H9 (cell line): ENCODE measurements around the gene CNTFR. TPM values are rescaled to one million over a fixed set of nuclear protein-coding genes. Genes with fewer than 3 reads are reported as not detected.

Source experiments
- DNase-seq: peaks from one replicate; pipeline ENCODE4 v3.0.0-alpha.2; 2017
- H2AFZ ChIP-seq: one replicate; pipeline ENCODE4 v1.6.1; 2013; ENCODE audit warnings: mild to moderate bottlenecking, low read length, control low read depth, moderate library complexity
- H2AK5ac ChIP-seq: 2 replicates; pipeline ENCODE4 v1.6.1; 2013; ENCODE audit warnings: low read length, control low read depth, mixed read lengths; ENCODE audit not compliant: insufficient read length
- H2BK120ac ChIP-seq: one replicate; pipeline ENCODE4 v1.6.1; 2013; ENCODE audit warnings: low read depth, mild to moderate bottlenecking, low read length, control low read depth, inconsistent platforms; ENCODE audit not compliant: poor library complexity, severe bottlenecking
- H2BK12ac ChIP-seq: 2 replicates; pipeline ENCODE4 v1.6.1; 2013; ENCODE audit warnings: low read length, control low read depth, mixed read lengths, low read depth; ENCODE audit not compliant: insufficient read length
- H2BK15ac ChIP-seq: 2 replicates; pipeline ENCODE4 v1.6.1; 2013; ENCODE audit warnings: low read depth, low read length, control low read depth
- H2BK20ac ChIP-seq: one replicate; pipeline ENCODE4 v1.6.1; 2013; ENCODE audit warnings: low read depth, mild to moderate bottlenecking, low read length, control low read depth, inconsistent platforms; ENCODE audit not compliant: poor library complexity, severe bottlenecking
- H2BK5ac ChIP-seq: 2 replicates; pipeline ENCODE4 v1.6.1; 2013; ENCODE audit warnings: low read length, control low read depth, mixed read lengths; ENCODE audit not compliant: insufficient read length
- H3K14ac ChIP-seq: 2 replicates; pipeline ENCODE4 v1.6.1; 2013; ENCODE audit warnings: low read length, control low read depth; ENCODE audit not compliant: insufficient read depth
- H3K18ac ChIP-seq: 2 replicates; pipeline ENCODE4 v1.6.1; 2013; ENCODE audit warnings: low read depth, mild to moderate bottlenecking, mixed read lengths, low read length, control low read depth; ENCODE audit not compliant: insufficient read length
- H3K23ac ChIP-seq: 2 replicates; pipeline ENCODE4 v1.6.1; 2013; ENCODE audit warnings: low read length, control low read depth, mixed read lengths, low read depth; ENCODE audit not compliant: insufficient read length
- H3K23me2 ChIP-seq: 2 replicates; pipeline ENCODE4 v1.6.1; 2013; ENCODE audit warnings: low read depth, mild to moderate bottlenecking, mixed read lengths, low read length, control low read depth; ENCODE audit not compliant: insufficient read length, poor library complexity, severe bottlenecking
- H3K27ac ChIP-seq: 2 replicates; pipeline ENCODE4 v1.5.1; 2013; ENCODE audit warnings: low read length, control low read depth, mixed read lengths, low read depth; ENCODE audit not compliant: insufficient read length
- H3K27me3 ChIP-seq: 2 replicates; pipeline ENCODE4 v1.6.1; 2013; ENCODE audit warnings: low read length, control low read depth, inconsistent platforms; ENCODE audit not compliant: insufficient read depth
- H3K4ac ChIP-seq: 2 replicates; pipeline ENCODE4 v1.6.1; 2013; ENCODE audit warnings: low read depth, mild to moderate bottlenecking, control low read depth, inconsistent platforms, low read length, moderate library complexity
- H3K4me1 ChIP-seq: 2 replicates; pipeline ENCODE4 v1.6.1; 2013; ENCODE audit warnings: low read length, control low read depth, inconsistent platforms; ENCODE audit not compliant: insufficient read depth
- H3K4me2 ChIP-seq: 2 replicates; pipeline ENCODE4 v1.6.1; 2013; ENCODE audit warnings: low read length, control low read depth, mixed read lengths; ENCODE audit not compliant: insufficient read length, insufficient read depth
- H3K56ac ChIP-seq: 2 replicates; pipeline ENCODE4 v1.6.1; 2013; ENCODE audit warnings: low read depth, mild to moderate bottlenecking, mixed read lengths, low read length, control low read depth; ENCODE audit not compliant: insufficient read length
- H3K79me1 ChIP-seq: 2 replicates; pipeline ENCODE4 v1.6.1; 2013; ENCODE audit warnings: low read depth, mild to moderate bottlenecking, moderate library complexity, low read length, control low read depth, inconsistent platforms; ENCODE audit not compliant: insufficient read depth, poor library complexity, severe bottlenecking
- H3K79me2 ChIP-seq: 2 replicates; pipeline ENCODE4 v1.6.1; 2013; ENCODE audit warnings: low read length, control low read depth, inconsistent platforms; ENCODE audit not compliant: insufficient read depth
- H3K9ac ChIP-seq: 2 replicates; pipeline ENCODE4 v1.6.1; 2013; ENCODE audit warnings: low read length, control low read depth, mixed read lengths; ENCODE audit not compliant: insufficient read length; ENCODE audit errors: extremely low read depth
- H3K9me3 ChIP-seq: one replicate; pipeline ENCODE4 v1.6.1; 2013; ENCODE audit warnings: low read depth, low read length, inconsistent platforms; ENCODE audit not compliant: control insufficient read depth
- H3T11ph ChIP-seq: one replicate; pipeline ENCODE4 v1.6.1; 2013; ENCODE audit warnings: mild to moderate bottlenecking, low read length, control low read depth, inconsistent platforms
- H4K20me1 ChIP-seq: one replicate; pipeline ENCODE4 v1.6.1; 2013; ENCODE audit not compliant: control insufficient read depth, insufficient read length, insufficient read depth
- H4K5ac ChIP-seq: 2 replicates; pipeline ENCODE4 v1.6.1; 2013; ENCODE audit warnings: low read depth, mild to moderate bottlenecking, mixed read lengths, low read length, control low read depth; ENCODE audit not compliant: insufficient read length
- H4K8ac ChIP-seq: replicated peaks from 2 replicates; pipeline ENCODE4 v1.6.1; 2013; ENCODE audit warnings: low read length, control low read depth, mixed read lengths, low read depth; ENCODE audit not compliant: insufficient read length
- H4K91ac ChIP-seq: 2 replicates; pipeline ENCODE4 v1.6.1; 2013; ENCODE audit warnings: low read depth, mild to moderate bottlenecking, moderate library complexity, mixed read lengths, low read length, control low read depth; ENCODE audit not compliant: insufficient read length
- H3K27ac Mint-ChIP-seq, 3 experiments: 2 replicates in 2 of 3; 3 replicates in 1 of 3; pipeline ENCODE4 v1.8.0; 2020 to 2021; ENCODE audit warnings: mixed read lengths in 3 of 3, mild to moderate bottlenecking in 1 of 3, moderate library complexity in 1 of 3
- H3K27me3 Mint-ChIP-seq: 2 replicates; pipeline ENCODE4 v1.8.0; 2021; ENCODE audit warnings: low read depth, mild to moderate bottlenecking, moderate library complexity, mixed read lengths
- H3K36me3 Mint-ChIP-seq, 3 experiments: 2 replicates in 2 of 3; 3 replicates in 1 of 3; pipeline ENCODE4 v1.8.0; 2020 to 2021; ENCODE audit warnings: low read depth in 3 of 3, mixed read lengths in 3 of 3; ENCODE audit not compliant: insufficient read depth in 1 of 3
- H3K4me1 Mint-ChIP-seq, 2 experiments: 2 replicates each; pipeline ENCODE4 v1.8.0; 2020; ENCODE audit warnings: mixed read lengths in 2 of 2
- H3K4me3 Mint-ChIP-seq, 2 experiments: 2 replicates in 1 of 2; 3 replicates in 1 of 2; pipeline ENCODE4 v1.8.0; 2020 to 2021; ENCODE audit warnings: mild to moderate bottlenecking in 2 of 2, mixed read lengths in 2 of 2, moderate library complexity in 1 of 2
- H3K9me3 Mint-ChIP-seq, 2 experiments: 2 replicates in 1 of 2; 3 replicates in 1 of 2; pipeline ENCODE4 v1.8.0; 2020; ENCODE audit warnings: mild to moderate bottlenecking in 2 of 2, mixed read lengths in 2 of 2, moderate library complexity in 1 of 2
- WGBS: extraction: QIAGEN DNeasy Blood & Tissue Kit; methylation state at CpG from one replicate; pipeline ENCODE4 v1.1.7; 2013; ENCODE audit warnings: missing lambda C conversion rate, low lambda C conversion rate, mixed read lengths; ENCODE audit not compliant: insufficient read length; ENCODE audit errors: extremely low coverage; 5-methylcytosine and 5-hydroxymethylcytosine counted together
- total RNA-seq: library from RNA; stranded (reverse); gene quantifications from 2 replicates; pipeline ENCODE4 v1.2.1, GENCODE V29; 2021
- TF ChIP-seq, protein P1 (sequence below): fragments of 200-600 bp; sonication (generic); conservative IDR thresholded peaks from 3 replicates; pipeline ENCODE4 v1.8.0; 2021; ENCODE audit warnings: antibody characterized with exemption, mild to moderate bottlenecking

CNTFR gene
- total RNA-seq, 1 experiment from 2014 or later: 0.55 TPM

DNA sequence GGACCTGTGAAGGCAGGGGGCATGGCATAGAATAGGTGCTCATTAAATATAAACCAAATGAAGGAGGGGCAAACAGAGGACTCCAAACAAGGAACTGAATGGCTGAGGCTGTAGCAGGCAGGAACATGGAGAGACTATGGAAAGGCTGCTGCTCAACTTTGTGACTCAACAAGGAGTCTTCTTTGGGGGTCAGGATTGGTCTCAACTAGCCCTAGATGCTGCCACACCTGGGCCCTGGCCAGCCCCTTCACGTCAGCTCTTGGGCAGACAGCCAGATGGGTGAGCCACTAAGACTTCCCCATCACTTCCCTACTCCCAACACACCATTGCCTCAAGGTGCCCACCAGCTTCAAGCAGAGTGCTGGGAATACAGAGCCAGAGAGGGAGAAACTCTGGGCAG is 11.4 kb upstream of the CNTFR start:
- no peak for DNase-seq
- Histone ChIP-seq H2BK12ac (no peak overlapping the region), H4K91ac (no peak overlapping the region), H2AK5ac (no peak overlapping the region), H3K4ac (no peak overlapping the region), H3K27ac (no peak overlapping the region), H4K5ac (no peak overlapping the region), H3K4me2 (no peak overlapping the region), H3K23me2 (no peaks in the 10 kb centered on the region), H2BK5ac (no peak overlapping the region), H3K9ac (no peak overlapping the region), H3K14ac (no peak overlapping the region), H2AFZ (no peak overlapping the region), H3K27me3 (no peaks in the 10 kb centered on the region), H2BK120ac (no peak overlapping the region), H3K79me1 (no peaks in the 10 kb centered on the region), H3K79me2 (no peaks in the 10 kb centered on the region), H3T11ph (no peak overlapping the region), H3K9me3 (no peaks in the 10 kb centered on the region), H3K18ac (no peak overlapping the region), H3K23ac (no peak overlapping the region), H4K20me1 (no peaks in the 10 kb centered on the region), H2BK20ac (no peak overlapping the region), H2BK15ac (no peak overlapping the region), H4K8ac (no peak overlapping the region), H3K4me1 (no peaks in the 10 kb centered on the region), H3K56ac (no peak overlapping the region)
- Mint-ChIP-seq H3K27ac (no peak overlapping the region), H3K4me1 (peaks cover 11 to 12% of the 10 kb centered on the region in 2 experiments), H3K4me3 (no peak overlapping the region), H3K27me3 (peaks cover 30% of the 10 kb centered on the region), H3K36me3 (no peaks in the 10 kb centered on the region), H3K9me3 (no peaks in the 10 kb centered on the region; a peak in 1 of 5 replicates)
- TF ChIP-seq, protein P1, sequence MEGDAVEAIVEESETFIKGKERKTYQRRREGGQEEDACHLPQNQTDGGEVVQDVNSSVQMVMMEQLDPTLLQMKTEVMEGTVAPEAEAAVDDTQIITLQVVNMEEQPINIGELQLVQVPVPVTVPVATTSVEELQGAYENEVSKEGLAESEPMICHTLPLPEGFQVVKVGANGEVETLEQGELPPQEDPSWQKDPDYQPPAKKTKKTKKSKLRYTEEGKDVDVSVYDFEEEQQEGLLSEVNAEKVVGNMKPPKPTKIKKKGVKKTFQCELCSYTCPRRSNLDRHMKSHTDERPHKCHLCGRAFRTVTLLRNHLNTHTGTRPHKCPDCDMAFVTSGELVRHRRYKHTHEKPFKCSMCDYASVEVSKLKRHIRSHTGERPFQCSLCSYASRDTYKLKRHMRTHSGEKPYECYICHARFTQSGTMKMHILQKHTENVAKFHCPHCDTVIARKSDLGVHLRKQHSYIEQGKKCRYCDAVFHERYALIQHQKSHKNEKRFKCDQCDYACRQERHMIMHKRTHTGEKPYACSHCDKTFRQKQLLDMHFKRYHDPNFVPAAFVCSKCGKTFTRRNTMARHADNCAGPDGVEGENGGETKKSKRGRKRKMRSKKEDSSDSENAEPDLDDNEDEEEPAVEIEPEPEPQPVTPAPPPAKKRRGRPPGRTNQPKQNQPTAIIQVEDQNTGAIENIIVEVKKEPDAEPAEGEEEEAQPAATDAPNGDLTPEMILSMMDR: no peak
- no CpG with 5 or more reads among the region's 1 CpG for WGBS
